ENCODE measurements around the gene VEZF1. TPM values are rescaled to one million over a fixed set of nuclear protein-coding genes. Genes with fewer than 3 reads are reported as not detected.
A peak's percentile ranks its signal among the peaks of the same experiment; 100 is the strongest.

VEZF1 gene
- total and polyA plus RNA-seq, 2 donors (not counting 1 experiment from before 2014, with no cell fraction given) = 14.7 to 75.9 TPM

GRCh38 chr17:57990037-57990436 is 2.0 kb upstream of the VEZF1 start:
- peak overlapping the region; percentile 95 for H3K4me3 Mint-ChIP-seq
- no CpG with 5 or more reads among the region's 2 CpGs for WGBS (ENCODE audit: insufficient coverage)
- H3K4me1 Mint-ChIP-seq = peaks cover 50% of the 10 kb centered on the region
- Histone ChIP-seq H3K4me2 (replicated peaks; ENCODE audit: low read depth, low read length, poor library complexity, severe bottlenecking) (no peak overlapping the region), H3K4me1 (ENCODE audit: control insufficient read depth in 2 of 2, insufficient read depth in 2 of 2, low read length in 2 of 2) (peaks cover 44% of the 10 kb centered on the region in 2 donors), H3K79me2 (ENCODE audit: control insufficient read depth, insufficient read depth, low read length) (peaks cover 40% of the 10 kb centered on the region), H3K27me3 (replicated peaks in 1 of 4; ENCODE audit: control extremely low read depth in 1 of 4, control insufficient read depth in 3 of 4, insufficient read depth in 4 of 4, low read length in 3 of 4) (no peaks in the 10 kb centered on the region), H3K4me3 (ENCODE audit: control extremely low read depth in 1 of 5, extremely low read depth in 1 of 5, insufficient read depth in 1 of 5, low read depth in 2 of 5, low read length in 4 of 5) (no peak overlapping the region), H2AFZ (ENCODE audit: insufficient read depth, low read depth, low read length, poor library complexity, severe bottlenecking) (no peak overlapping the region), H3K36me3 (replicated peaks in 1 of 2; ENCODE audit: control extremely low read depth in 1 of 2, control insufficient read depth in 1 of 2, extremely low read depth in 1 of 2, insufficient read depth in 2 of 2, low read length in 1 of 2) (no peaks in the 10 kb centered on the region), H3K9ac (ENCODE audit: low read length) (no peak overlapping the region), H3K27ac (ENCODE audit: low read length in 2 of 2) (no peak overlapping the region), H4K20me1 (ENCODE audit: control insufficient read depth, insufficient read depth, low read length, poor library complexity, severe bottlenecking) (peaks cover 18% of the 10 kb centered on the region), H3K9me3 (ENCODE audit: control extremely low read depth in 1 of 3, control insufficient read depth in 2 of 3, insufficient read depth in 1 of 3, low read length in 2 of 3) (no peaks in the 10 kb centered on the region)
- H3K27me3 Mint-ChIP-seq = no peaks in the 10 kb centered on the region
- no peaks in the 10 kb centered on the region for H3K9me3 Mint-ChIP-seq (ENCODE audit: insufficient read depth)
- no peak for DNase-seq
- CTCF ChIA-PET = interaction anchor here (1.5 to 20.2 kb wide), 6 partner anchors 9 to 134 kb away, joined by 5 to 468 read pairs (median 26); partner anchors contain the start of gene MRPS23
- intact Hi-C loops (cut with micrococcal nuclease) = no loop called here
- TF ChIP-seq EZH2 (IDR thresholded peaks at IDR 0.05; ENCODE audit: borderline replicate concordance, insufficient read depth, low read depth, low read length, poor library complexity, severe bottlenecking) (no peak), CTCF (IDR thresholded peaks at IDR 0.05) (no peak)
- no peak for ATAC-seq (ENCODE audit: low read depth)
- POLR2A ChIA-PET = interaction anchor here (0.6 to 1.1 kb wide), 3 partner anchors 17 to 50 kb away, joined by 3 to 6 read pairs (median 4); partner anchors contain the start of gene SRSF1
- peak overlapping the region; percentile 65 for H3K27ac Mint-ChIP-seq

Measured in B cell (primary cell).